Panc1 (cell line): ENCODE data around the gene KCNQ1. TPM values are rescaled to one million over a fixed set of nuclear protein-coding genes. Genes with fewer than 3 reads are reported as not detected.

Experiments used
- ATAC-seq: fragments of 200-7000 bp; cut with Tn5 transposase; 2 replicates; pipeline ENCODE4 v1.9.1; 2020; ENCODE audit warnings: mild to moderate bottlenecking, moderate library complexity
- BruUV-seq: library from RNA; stranded (reverse); fragments of 400-500 nt; replicated peaks from 2 replicates; lab custom pipeline; 2021; lab: Mats Ljungman, UMichigan
- CTCF ChIA-PET: fragments of 300-600 bp; sonication (Branson Sonifier 250); formaldehyde crosslinking; loops from one replicate; lab custom pipeline; 2022; ENCODE audit warnings: antibody characterized with exemption; lab: Charles Lee
- POLR2A ChIA-PET: fragments of 300-600 bp; sonication (Branson Sonifier 250); formaldehyde crosslinking; loops from one replicate; lab custom pipeline; 2022; ENCODE audit warnings: antibody characterized with exemption; lab: Charles Lee
- DNase-seq: peaks from one replicate; pipeline ENCODE4 v3.0.0-alpha.2; 2010; ENCODE audit warnings: low read depth, low spot score
- H3K27ac ChIP-seq: 2 replicates; pipeline ENCODE4 v1.5.1; 2011; ENCODE audit warnings: mild to moderate bottlenecking, low read length, inconsistent platforms
- H3K27me3 ChIP-seq: fragments of 200-500 bp; sonication (Bioruptor generic); 2 replicates; pipeline ENCODE4 v1.6.0; 2014; ENCODE audit warnings: low read length, inconsistent platforms; ENCODE audit not compliant: control insufficient read depth, insufficient read depth
- H3K36me3 ChIP-seq: fragments of 200-500 bp; sonication (Bioruptor generic); 2 replicates; pipeline ENCODE4 v1.5.1; 2014; ENCODE audit warnings: inconsistent platforms, mild to moderate bottlenecking, low read length, moderate library complexity; ENCODE audit not compliant: control insufficient read depth, insufficient read depth
- H3K4me1 ChIP-seq: 2 replicates; pipeline ENCODE4 v1.5.1; 2011; ENCODE audit warnings: inconsistent platforms, mild to moderate bottlenecking, low read length, moderate library complexity; ENCODE audit not compliant: control insufficient read depth, insufficient read depth
- H3K4me3 ChIP-seq, 2 experiments: 2 replicates each; pipeline ENCODE4 v1.5.1; 2011 to 2012; ENCODE audit warnings: low read depth in 2 of 2, low read length in 2 of 2, mild to moderate bottlenecking in 2 of 2, inconsistent platforms in 1 of 2, moderate library complexity in 1 of 2
- H3K9me3 ChIP-seq: fragments of 200-500 bp; sonication (Bioruptor generic); 2 replicates; pipeline ENCODE4 v1.5.1; 2014; ENCODE audit warnings: low read depth, mild to moderate bottlenecking, inconsistent platforms, low read length, moderate library complexity; ENCODE audit not compliant: control insufficient read depth, insufficient read depth
- CTCF ChIP-seq: fragments of 450-650 bp; IDR thresholded peaks from 2 replicates; pipeline ENCODE4 v1.5.1; 2017; ENCODE audit warnings: mild to moderate bottlenecking
- POLR2AphosphoS5 ChIP-seq: IDR thresholded peaks from 2 replicates; pipeline ENCODE4 v1.6.1; 2012; ENCODE audit warnings: mild to moderate bottlenecking, low read depth, low read length, moderate library complexity
- REST ChIP-seq, 2 experiments: IDR thresholded peaks; 2 replicates each; pipeline ENCODE4 v1.6.1; 2011 to 2012; ENCODE audit warnings: low read depth in 2 of 2, control low read depth in 1 of 2, low read length in 1 of 2, mild to moderate bottlenecking in 1 of 2, moderate library complexity in 1 of 2; ENCODE audit not compliant: insufficient read depth in 1 of 2
- SIN3A ChIP-seq: IDR thresholded peaks from 2 replicates; pipeline ENCODE4 v1.6.1; 2012; ENCODE audit warnings: low read depth, mild to moderate bottlenecking, low read length, moderate library complexity, borderline replicate concordance; ENCODE audit not compliant: insufficient read depth
- TCF7L2 ChIP-seq: IDR thresholded peaks from 2 replicates; pipeline ENCODE4 v1.6.1; 2011; ENCODE audit warnings: mild to moderate bottlenecking, low read depth, low read length, inconsistent platforms
- in situ Hi-C: cut with HindIII; loops from 2 replicates; pipeline ENCODE4 v1.10.0; 2016; ENCODE audit warnings: low sequenced_read_pairs, low pct_unique_long_range_greater_than_20kb
- intact Hi-C: fragments of 100-400 bp; cut with micrococcal nuclease; formaldehyde crosslinking; loops from one replicate; pipeline ENCODE4 v1.10.0; 2022; ENCODE audit not compliant: unreplicated experiment
- total RNA-seq: library from RNA; stranded (reverse); gene quantifications from one replicate; pipeline ENCODE4 v1.2.1, GENCODE V29; 2021; ENCODE audit not compliant: unreplicated experiment

The KCNQ1 gene
- total RNA-seq, 1 experiment from 2014 or later, result 1.0 TPM

GRCh38 chr11:2748061-2748813 lies 303.4 kb downstream of the KCNQ1 start:
- Histone ChIP-seq H3K4me1 (no peaks in the 10 kb centered on the region), H3K27ac (no peak overlapping the region), H3K4me3 (no peak overlapping the region), H3K27me3 (no peaks in the 10 kb centered on the region), H3K9me3 (no peaks in the 10 kb centered on the region), H3K36me3 (no peaks in the 10 kb centered on the region)
- POLR2A ChIA-PET, result no interaction called here
- intact Hi-C loops, result no loop called here
- BruUV-seq, result no TSS peak
- DNase-seq, result no peak
- CTCF ChIA-PET, result no interaction called here
- no peak for ATAC-seq
- in situ Hi-C loops, result no loop called here
- TF ChIP-seq REST (IDR thresholded peaks at IDR 0.05; ENCODE audit: insufficient read depth in 1 of 2, low read depth in 2 of 2, low read length in 1 of 2), result no peak
- no peak for TF ChIP-seq TCF7L2
- no peak for TF ChIP-seq CTCF
- TF ChIP-seq POLR2AphosphoS5, result no peak
- TF ChIP-seq SIN3A, result no peak

- DNase-seq, result no peak
- no peaks in the 10 kb centered on the region for H3K27me3 ChIP-seq
These were observed 304.2 kb downstream of the KCNQ1 start for GRCh38 chr11:2748814-2749554.

More at GRCh38 chr11:2748814-2749554, 304.2 kb downstream of the KCNQ1 start:
- no peaks in the 10 kb centered on the region for H3K4me1 ChIP-seq
- H3K9me3 ChIP-seq, result no peaks in the 10 kb centered on the region
- ATAC-seq, result no peak
- in situ Hi-C loops, result no loop called here
- no TSS peak for BruUV-seq
- ChIA-PET POLR2A (no interaction called here), CTCF (no interaction called here)
- no peak overlapping the region for H3K4me3 ChIP-seq
- H3K27ac ChIP-seq, result no peak overlapping the region
- H3K36me3 ChIP-seq, result no peaks in the 10 kb centered on the region
- intact Hi-C loops, result no loop called here
- no peak for TF ChIP-seq CTCF
- TF ChIP-seq REST (IDR thresholded peaks at IDR 0.05; ENCODE audit: insufficient read depth in 1 of 2, low read depth in 2 of 2, low read length in 1 of 2), result no peak
- TF ChIP-seq POLR2AphosphoS5, result no peak
- TF ChIP-seq SIN3A, result no peak
- no peak for TF ChIP-seq TCF7L2
